ENCODE results near the gene RAB26.
"Not testable (repeated sequence)": the region's sequence is repeated elsewhere in the genome, so short reads cannot be mapped to it uniquely, and the experiment has no call there.

RAB26 gene

GRCh38 chr16:2200313-2200712, 51.9 kb downstream of the RAB26 start:
- DNase-seq = no peak

- not testable (repeated sequence) for DNase-seq
Measured at GRCh38 chr16:2203119-2203688, 54.8 kb downstream of the RAB26 start.

All from HCEC 1CT (cell line).